ENCODE results near the gene EVC. TPM values are rescaled to one million over a fixed set of nuclear protein-coding genes. Genes with fewer than 3 reads are reported as not detected.

The EVC gene
- total RNA-seq, 4 donors from 2014 or later: 4.9 to 48.3 (median 38.0) TPM

DNA sequence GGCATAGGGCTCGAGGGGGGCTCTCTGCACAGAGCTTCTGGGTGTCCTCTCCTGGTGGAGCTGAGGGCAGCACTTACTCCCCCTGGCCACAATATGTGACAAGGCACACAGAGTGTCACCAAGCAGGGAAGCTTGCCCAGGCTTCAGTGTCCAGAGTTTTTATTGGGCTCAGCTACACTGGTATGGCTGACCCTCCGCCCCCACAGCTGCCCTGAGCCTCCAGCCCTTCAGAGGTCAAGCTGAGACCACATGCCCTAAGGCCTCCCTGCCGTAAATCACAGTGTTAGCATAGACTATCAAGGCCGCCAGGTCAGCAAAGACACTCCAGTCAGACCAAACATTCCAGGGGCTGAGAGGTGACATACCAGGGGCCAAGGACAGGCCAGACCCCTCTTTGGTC lies 59.0 kb downstream of the EVC start:
- no peaks in the 10 kb centered on the region for H3K36me3 ChIP-seq
- H3K9me3 ChIP-seq: no peaks in the 10 kb centered on the region
- TF ChIP-seq CTCF (IDR thresholded peaks at IDR 0.05) (no peak), POLR2A (IDR thresholded peaks at IDR 0.05) (no peak)
- no peaks in the 10 kb centered on the region for H3K4me1 ChIP-seq
- H3K27me3 ChIP-seq: no peaks in the 10 kb centered on the region
- H3K4me3 ChIP-seq: no peak overlapping the region
- intact Hi-C loops (cut with DNase I; ENCODE audit: low total_unique reads): no loop called here
- no peak for DNase-seq
- no peak overlapping the region for H3K27ac ChIP-seq

- no peaks in the 10 kb centered on the region for H3K27me3 ChIP-seq
- TF ChIP-seq CTCF (IDR thresholded peaks at IDR 0.05) (no peak), POLR2A (IDR thresholded peaks at IDR 0.05) (no peak)
- no peaks in the 10 kb centered on the region for H3K4me1 ChIP-seq
- H3K4me3 ChIP-seq: no peak overlapping the region
- H3K36me3 ChIP-seq: no peaks in the 10 kb centered on the region
- H3K9me3 ChIP-seq: no peaks in the 10 kb centered on the region
- no peak overlapping the region for H3K27ac ChIP-seq
- intact Hi-C loops (cut with DNase I; ENCODE audit: low total_unique reads): no loop called here
- DNase-seq: no peak
These were observed 61.7 kb downstream of the EVC start for GRCh38 chr4:5772528-5773270.

GRCh38 chr4:5773271-5773555 lies 62.2 kb downstream of the EVC start:
- Histone ChIP-seq H3K27ac (no peak overlapping the region), H3K4me3 (no peak overlapping the region), H3K4me1 (no peaks in the 10 kb centered on the region), H3K27me3 (no peaks in the 10 kb centered on the region), H3K36me3 (no peaks in the 10 kb centered on the region), H3K9me3 (no peaks in the 10 kb centered on the region)
- intact Hi-C loops (cut with DNase I; ENCODE audit: low total_unique reads): no loop called here
- TF ChIP-seq POLR2A (IDR thresholded peaks at IDR 0.05): no peak
- no peak for TF ChIP-seq CTCF (IDR thresholded peaks at IDR 0.05)
- no peak for DNase-seq

DNA sequence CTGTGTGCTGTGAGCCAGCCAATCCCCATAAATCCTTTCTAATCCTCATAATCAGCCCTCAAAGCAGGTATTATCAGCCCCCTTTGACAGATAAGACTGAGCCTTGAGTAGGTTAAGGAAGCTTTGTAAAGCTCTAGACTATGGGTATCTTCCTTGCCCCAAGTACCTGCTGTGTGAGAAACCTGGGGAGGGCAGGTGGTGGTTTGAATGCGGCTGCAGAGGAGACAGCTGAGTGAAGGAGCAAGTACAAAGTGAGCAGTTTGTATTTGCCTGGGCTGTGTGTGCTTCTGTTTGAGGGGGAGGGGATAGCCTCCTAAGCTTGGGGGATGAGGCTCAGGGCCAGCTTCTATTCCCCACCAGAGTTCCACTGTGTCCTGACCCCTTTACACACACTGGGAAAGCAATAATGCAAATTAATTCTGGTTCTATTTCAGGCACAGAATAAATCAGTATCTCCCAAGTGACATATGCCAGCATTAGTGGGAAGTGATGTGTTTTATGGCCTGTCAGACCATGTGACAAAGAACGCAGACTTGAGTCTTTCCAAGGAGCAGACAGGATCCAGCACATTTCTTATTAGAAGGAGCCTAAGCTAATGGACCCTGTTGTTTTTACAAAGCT lies 63.5 kb downstream of the EVC start:
- no peaks in the 10 kb centered on the region for H3K36me3 ChIP-seq
- no peaks in the 10 kb centered on the region for H3K27me3 ChIP-seq
- intact Hi-C loops (cut with DNase I; ENCODE audit: low total_unique reads): no loop called here
- no peaks in the 10 kb centered on the region for H3K4me1 ChIP-seq
- no peaks in the 10 kb centered on the region for H3K9me3 ChIP-seq
- H3K4me3 ChIP-seq: no peak overlapping the region
- no peak for DNase-seq
- TF ChIP-seq CTCF (IDR thresholded peaks at IDR 0.05): no peak
- TF ChIP-seq POLR2A (IDR thresholded peaks at IDR 0.05): no peak
- no peak overlapping the region for H3K27ac ChIP-seq

DNA sequence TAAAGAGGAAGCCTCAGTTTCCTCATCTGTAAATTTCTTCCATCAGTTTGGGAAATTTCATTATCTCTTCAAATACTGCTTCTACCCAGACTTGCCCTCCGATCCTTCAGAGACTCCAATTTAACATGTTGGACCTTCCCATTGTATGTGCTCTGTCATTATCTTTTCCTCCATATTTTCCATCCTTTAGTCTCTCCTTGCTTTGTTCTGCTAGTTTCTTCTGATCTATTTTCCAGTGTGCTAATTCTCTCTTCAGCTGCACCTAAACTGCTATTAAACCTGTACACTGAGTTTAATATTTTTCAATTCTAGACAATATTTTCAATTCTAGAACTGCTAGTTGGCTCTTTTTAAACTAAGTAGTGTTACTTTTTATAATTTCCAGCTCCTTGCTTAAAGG lies 65.5 kb downstream of the EVC start:
- TF ChIP-seq POLR2A (IDR thresholded peaks at IDR 0.05): no peak
- TF ChIP-seq CTCF (IDR thresholded peaks at IDR 0.05): no peak
- Histone ChIP-seq H3K4me1 (no peaks in the 10 kb centered on the region), H3K27me3 (no peaks in the 10 kb centered on the region), H3K4me3 (no peak overlapping the region), H3K9me3 (no peaks in the 10 kb centered on the region), H3K36me3 (no peaks in the 10 kb centered on the region), H3K27ac (no peak overlapping the region)
- DNase-seq: no peak
- intact Hi-C loops (cut with DNase I; ENCODE audit: low total_unique reads): no loop called here
